ENCODE measurements around the gene FHIT. TPM values are rescaled to one million over a fixed set of nuclear protein-coding genes. Genes with fewer than 3 reads are reported as not detected.

Gene FHIT
- polyA plus RNA-seq, 1 of the 3 experiments (the other 2 are of a cell fraction) = 0.41 TPM

DNA sequence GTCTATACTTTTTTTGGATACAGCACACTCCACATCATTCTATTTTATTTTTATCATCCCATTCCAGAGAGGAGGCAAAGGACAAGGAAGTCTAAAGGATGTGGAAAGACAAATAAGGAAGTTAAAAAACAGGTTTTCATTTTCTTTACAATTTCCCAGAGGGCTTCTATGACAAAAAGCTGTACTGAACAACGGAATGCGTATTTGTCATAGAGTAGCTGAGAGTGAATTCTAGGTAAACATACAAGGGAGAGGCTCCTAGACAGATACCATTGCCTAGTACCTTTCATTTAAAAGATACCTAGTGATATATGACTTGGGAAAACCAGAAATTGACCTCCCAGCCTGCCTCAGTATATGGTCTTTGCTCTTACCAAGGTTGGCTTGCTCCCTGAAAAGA lies 341.7 kb downstream of the FHIT start:
- H3K9me3 ChIP-seq = no peaks in the 10 kb centered on the region

DNA sequence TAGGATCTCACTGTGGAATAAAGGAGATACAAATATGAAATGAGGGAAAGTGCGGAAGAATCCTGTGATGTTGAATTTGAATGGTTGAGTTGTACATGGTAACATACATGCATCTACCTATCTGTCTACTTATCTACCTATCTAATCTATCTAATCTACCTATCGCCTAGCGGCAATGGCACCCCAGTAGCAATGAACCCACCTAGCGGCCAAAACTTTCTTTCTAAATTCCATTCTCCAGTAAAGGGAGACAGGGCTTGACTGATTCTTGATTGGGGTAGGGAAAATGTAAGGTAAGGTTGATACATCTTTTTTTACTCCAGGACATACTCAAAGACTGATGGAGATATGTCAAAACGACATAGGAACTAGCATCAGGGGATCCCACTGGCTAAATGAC lies 345.0 kb downstream of the FHIT start:
- no peaks in the 10 kb centered on the region for H3K36me3 ChIP-seq (replicated peaks in 1 of 2; ENCODE audit: control insufficient read depth in 1 of 2, insufficient read depth in 2 of 2, low read length in 1 of 2)
- POLR2A ChIA-PET = no interaction called here
- H2AFZ ChIP-seq (ENCODE audit: low read depth) = no peak overlapping the region
- no peaks in the 10 kb centered on the region for H3K27me3 ChIP-seq (ENCODE audit: insufficient read depth)
- no peaks in the 10 kb centered on the region for H3F3A ChIP-seq (replicated peaks; ENCODE audit: insufficient read depth)
- TF ChIP-seq TEAD4 (IDR thresholded peaks at IDR 0.05; ENCODE audit: borderline replicate concordance, insufficient read depth) (no peak), TAF1 (IDR thresholded peaks at IDR 0.05; ENCODE audit: borderline replicate concordance, low read depth, low read length) (no peak), NRF1 (IDR thresholded peaks at IDR 0.05; ENCODE audit: low read depth, low read length) (no peak), IRF3 (IDR thresholded peaks at IDR 0.05; ENCODE audit: low read depth, low read length) (no peak), USF1 (IDR thresholded peaks at IDR 0.05; ENCODE audit: borderline replicate concordance, low read depth) (no peak), NFIC (IDR thresholded peaks at IDR 0.05; ENCODE audit: borderline replicate concordance) (no peak), MXI1 (IDR thresholded peaks at IDR 0.05; ENCODE audit: low read depth, low read length) (no peak), SMC3 (IDR thresholded peaks at IDR 0.05; ENCODE audit: low read depth, low read length) (no peak), RCOR1 (IDR thresholded peaks at IDR 0.05; ENCODE audit: low read length) (no peak), SIN3A (IDR thresholded peaks at IDR 0.05; ENCODE audit: borderline replicate concordance, low read depth, low read length) (no peak), FOSL2 (IDR thresholded peaks at IDR 0.05; ENCODE audit: borderline replicate concordance, low read depth) (no peak), EZH2phosphoT487 (IDR thresholded peaks at IDR 0.05; ENCODE audit: borderline replicate concordance, low read depth) (no peak), TCF12 (IDR thresholded peaks at IDR 0.05) (no peak), GATA2 (CRISPR knock-in tag; IDR thresholded peaks at IDR 0.05) (no peak), RFX5 (IDR thresholded peaks at IDR 0.05; ENCODE audit: low read length) (no peak), RXRA (IDR thresholded peaks at IDR 0.05; ENCODE audit: borderline replicate concordance, low read depth) (no peak), JUND (IDR thresholded peaks at IDR 0.05) (no peak)
- TF ChIP-seq, protein P1, sequence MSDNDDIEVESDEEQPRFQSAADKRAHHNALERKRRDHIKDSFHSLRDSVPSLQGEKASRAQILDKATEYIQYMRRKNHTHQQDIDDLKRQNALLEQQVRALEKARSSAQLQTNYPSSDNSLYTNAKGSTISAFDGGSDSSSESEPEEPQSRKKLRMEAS (IDR thresholded peaks at IDR 0.05; ENCODE audit: low read depth) = no peak
- H3K9me3 ChIP-seq = no peaks in the 10 kb centered on the region
- H3K79me2 ChIP-seq (ENCODE audit: insufficient read depth) = no peaks in the 10 kb centered on the region
- H3K4me3 ChIP-seq (ENCODE audit: low read depth in 2 of 2, low read length in 1 of 2) = no peak overlapping the region
- DNase-seq = no peak
- WGBS (ENCODE audit: low lambda C conversion rate) = 79% methylated on average over 5 of the region's 5 CpGs
- H3K27ac ChIP-seq (ENCODE audit: low read depth in 2 of 2, low read length in 1 of 2) = no peak overlapping the region
- no peak overlapping the region for H3K4me2 ChIP-seq
- no peaks in the 10 kb centered on the region for H3K9me2 ChIP-seq
- H3K4me1 ChIP-seq (ENCODE audit: control insufficient read depth in 1 of 2, insufficient read depth in 2 of 2, low read depth in 1 of 2, low read length in 1 of 2) = no peaks in the 10 kb centered on the region
- H3K9ac ChIP-seq = no peak overlapping the region
- CTCF ChIA-PET = no interaction called here
- H4K20me1 ChIP-seq (ENCODE audit: insufficient read depth) = no peaks in the 10 kb centered on the region

More for the DNA sequence above, 341.7 kb downstream of the FHIT start:
- no peaks in the 10 kb centered on the region for H3K9me2 ChIP-seq
- H3K4me3 ChIP-seq (ENCODE audit: low read depth in 2 of 2, low read length in 1 of 2) = no peak overlapping the region
- H3K36me3 ChIP-seq (replicated peaks in 1 of 2; ENCODE audit: control insufficient read depth in 1 of 2, insufficient read depth in 2 of 2, low read length in 1 of 2) = no peaks in the 10 kb centered on the region
- CTCF ChIA-PET = no interaction called here
- no peaks in the 10 kb centered on the region for H3K4me1 ChIP-seq (ENCODE audit: control insufficient read depth in 1 of 2, insufficient read depth in 2 of 2, low read depth in 1 of 2, low read length in 1 of 2)
- H3K79me2 ChIP-seq (ENCODE audit: insufficient read depth) = no peaks in the 10 kb centered on the region
- H3K27me3 ChIP-seq (ENCODE audit: insufficient read depth) = no peaks in the 10 kb centered on the region
- TF ChIP-seq MXI1 (IDR thresholded peaks at IDR 0.05; ENCODE audit: low read depth, low read length) (no peak), IRF3 (IDR thresholded peaks at IDR 0.05; ENCODE audit: low read depth, low read length) (no peak), POLR2AphosphoS5 (IDR thresholded peaks at IDR 0.05; ENCODE audit: low read depth, low read length) (no peak), USF1 (IDR thresholded peaks at IDR 0.05; ENCODE audit: borderline replicate concordance, low read depth) (no peak), EZH2phosphoT487 (IDR thresholded peaks at IDR 0.05; ENCODE audit: borderline replicate concordance, low read depth) (no peak), RFX5 (IDR thresholded peaks at IDR 0.05; ENCODE audit: low read length) (no peak), RXRA (IDR thresholded peaks at IDR 0.05; ENCODE audit: borderline replicate concordance, low read depth) (no peak), NFIC (IDR thresholded peaks at IDR 0.05; ENCODE audit: borderline replicate concordance) (no peak), NRF1 (IDR thresholded peaks at IDR 0.05; ENCODE audit: low read depth, low read length) (no peak), JUND (IDR thresholded peaks at IDR 0.05) (no peak)
- TF ChIP-seq, protein P1 (IDR thresholded peaks at IDR 0.05; ENCODE audit: low read depth) = no peak
- no peaks in the 10 kb centered on the region for H4K20me1 ChIP-seq (ENCODE audit: insufficient read depth)
- POLR2A ChIA-PET = no interaction called here
- H3K27ac ChIP-seq (ENCODE audit: low read depth in 2 of 2, low read length in 1 of 2) = no peak overlapping the region
- DNase-seq = no peak
- 79% methylated on average over 2 of the region's 2 CpGs for WGBS (ENCODE audit: low lambda C conversion rate)
- no peaks in the 10 kb centered on the region for H3F3A ChIP-seq (replicated peaks; ENCODE audit: insufficient read depth)
- no peak overlapping the region for H3K4me2 ChIP-seq
- H2AFZ ChIP-seq (ENCODE audit: low read depth) = no peak overlapping the region
- H3K9ac ChIP-seq = no peak overlapping the region
